HepG2 (cell line): ENCODE data around the gene SOBP.

Experiments
- BRCA1 ChIP-seq: sonication (generic); formaldehyde crosslinking; IDR thresholded peaks from 2 replicates; pipeline ENCODE4 v1.4.0; 2020; ENCODE audit warnings: missing genetic modification reagents
- BRF2 ChIP-seq: sonication (generic); formaldehyde crosslinking; IDR thresholded peaks from 2 replicates; pipeline ENCODE4 v1.8.1; 2022; ENCODE audit warnings: mild to moderate bottlenecking, missing genetic modification reagents
- CTCF ChIP-seq: sonication (generic); formaldehyde crosslinking; IDR thresholded peaks from 2 replicates; pipeline ENCODE4 v1.5.0; 2020; ENCODE audit warnings: mild to moderate bottlenecking, missing genetic modification reagents, moderate library complexity
- EP300 ChIP-seq, 3 experiments: sonication (generic) in 1 of 3; formaldehyde crosslinking in 1 of 3; IDR thresholded peaks; 2 replicates each; pipeline versions ENCODE4 v1.5.1 to v1.6.1; 2011 to 2020; ENCODE audit warnings: low read depth in 2 of 3, low read length in 2 of 3, borderline replicate concordance in 1 of 3, improper control_type of control experiment in 1 of 3, mild to moderate bottlenecking in 1 of 3, missing genetic modification reagents in 1 of 3, moderate library complexity in 1 of 3
- HCFC1 ChIP-seq: fragments of 150-350 bp; IDR thresholded peaks from 2 replicates; pipeline ENCODE4 v1.6.1; 2014; ENCODE audit warnings: low read depth, low read length
- POLR2G ChIP-seq: fragments of 200-400 bp; formaldehyde crosslinking; IDR thresholded peaks from 2 replicates; pipeline ENCODE4 v1.6.1; 2018; ENCODE audit warnings: mild to moderate bottlenecking, low read depth, low read length, moderate library complexity
- TBP ChIP-seq: sonication (generic); formaldehyde crosslinking; IDR thresholded peaks from 2 replicates; pipeline ENCODE4 v1.5.0; 2020; ENCODE audit warnings: missing genetic modification reagents
- ZNF10 ChIP-seq: sonication (generic); formaldehyde crosslinking; IDR thresholded peaks from 2 replicates; pipeline ENCODE4 v1.4.0; 2020; ENCODE audit warnings: mild to moderate bottlenecking, low read depth, missing genetic modification reagents, borderline replicate concordance
- ZNF12 ChIP-seq: sonication (generic); formaldehyde crosslinking; IDR thresholded peaks from 2 replicates; pipeline ENCODE4 v1.5.0; 2020; ENCODE audit warnings: missing genetic modification reagents
- ZNF772 ChIP-seq: sonication (generic); formaldehyde crosslinking; IDR thresholded peaks from 2 replicates; pipeline ENCODE4 v1.5.0; 2020; ENCODE audit warnings: mild to moderate bottlenecking, missing genetic modification reagents
- TF ChIP-seq, protein P1 (sequence below): sonication (generic); formaldehyde crosslinking; IDR thresholded peaks from 2 replicates; pipeline ENCODE4 v1.4.0; 2020; ENCODE audit warnings: mild to moderate bottlenecking, missing genetic modification reagents

DNA sequence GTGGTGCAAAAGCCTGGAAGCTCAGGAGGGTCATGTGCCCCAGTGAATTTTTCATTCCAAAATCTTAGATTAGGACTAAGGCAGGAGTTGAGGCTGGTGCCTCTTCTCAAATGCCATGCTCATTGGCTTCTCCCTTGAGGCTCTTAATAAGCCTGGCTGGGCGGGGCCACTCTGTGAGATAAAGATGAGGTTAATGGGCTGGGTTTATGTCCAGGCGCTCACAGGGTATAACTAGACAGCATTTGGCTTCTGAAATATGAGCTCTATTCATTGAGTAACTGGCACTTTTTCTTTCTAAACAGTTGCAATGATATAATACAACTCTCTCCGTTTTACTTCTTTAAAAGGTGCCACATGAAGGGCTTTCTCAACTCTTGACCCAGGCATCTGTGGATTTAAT lies 177.9 kb downstream of the SOBP start:
- no peak for TF ChIP-seq POLR2G
- no peak for TF ChIP-seq HCFC1
- TF ChIP-seq, protein P1, sequence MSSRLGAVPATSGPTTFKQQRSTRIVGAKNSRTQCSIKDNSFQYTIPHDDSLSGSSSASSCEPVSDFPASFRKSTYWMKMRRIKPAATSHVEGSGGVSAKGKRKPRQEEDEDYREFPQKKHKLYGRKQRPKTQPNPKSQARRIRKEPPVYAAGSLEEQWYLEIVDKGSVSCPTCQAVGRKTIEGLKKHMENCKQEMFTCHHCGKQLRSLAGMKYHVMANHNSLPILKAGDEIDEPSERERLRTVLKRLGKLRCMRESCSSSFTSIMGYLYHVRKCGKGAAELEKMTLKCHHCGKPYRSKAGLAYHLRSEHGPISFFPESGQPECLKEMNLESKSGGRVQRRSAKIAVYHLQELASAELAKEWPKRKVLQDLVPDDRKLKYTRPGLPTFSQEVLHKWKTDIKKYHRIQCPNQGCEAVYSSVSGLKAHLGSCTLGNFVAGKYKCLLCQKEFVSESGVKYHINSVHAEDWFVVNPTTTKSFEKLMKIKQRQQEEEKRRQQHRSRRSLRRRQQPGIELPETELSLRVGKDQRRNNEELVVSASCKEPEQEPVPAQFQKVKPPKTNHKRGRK (CRISPR knock-in tag) = no peak
- TF ChIP-seq BRCA1 (CRISPR knock-in tag) = no peak
- TF ChIP-seq TBP (CRISPR knock-in tag) = no peak
- TF ChIP-seq ZNF772 (CRISPR knock-in tag) = no peak
- TF ChIP-seq ZNF10 (CRISPR knock-in tag) = no peak
- TF ChIP-seq ZNF12 (CRISPR knock-in tag) = no peak
- TF ChIP-seq CTCF = no peak
- TF ChIP-seq EP300 (IDR thresholded peaks at IDR 0.05; ENCODE audit: low read depth in 2 of 2, low read length in 2 of 2) = no peak
- TF ChIP-seq EP300 (CRISPR knock-in tag; IDR thresholded peaks at IDR 0.05; ENCODE audit: borderline replicate concordance) = no peak
- no peak for TF ChIP-seq BRF2
